Stimulated activated CD8-positive, alpha-beta memory T cell treated with anti-CD3 and anti-CD28 coated beads, Interleukin-7, amount 100 ng/mL, for 1 hour (primary cell): ENCODE measurements around the gene ITIH4.

ENCODE experiments used
- DNase-seq, 2 donors: peaks; one replicate each; pipeline ENCODE4 v3.0.0-alpha.2; 2020; ENCODE audit warnings: low read depth in 2 of 2

Gene ITIH4

GRCh38 chr3:52798376-52798977 is 32.0 kb downstream of the ITIH4 start:
- DNase-seq: no peak

GRCh38 chr3:52796411-52796810 is 34.1 kb downstream of the ITIH4 start:
- DNase-seq: no peak

GRCh38 chr3:52795298-52795900 is 35.1 kb downstream of the ITIH4 start:
- DNase-seq: no peak

- no peak for DNase-seq
Measured at GRCh38 chr3:52794612-52795099, 35.8 kb downstream of the ITIH4 start, which contains the start of gene ITIH3. Gene ITIH3, plus strand, starts transcription at chr3:52794796. Its CDS starts 8 bp downstream, at chr3:52794804.

- no peak for DNase-seq
Measured at GRCh38 chr3:52793702-52794611, 36.5 kb downstream of the ITIH4 start.

GRCh38 chr3:52792961-52793695 is 37.3 kb downstream of the ITIH4 start:
- DNase-seq: no peak

- DNase-seq: no peak
Measured at GRCh38 chr3:52792413-52792812, 38.1 kb downstream of the ITIH4 start.

- no peak for DNase-seq
Measured at GRCh38 chr3:52791928-52792327, 38.5 kb downstream of the ITIH4 start.

- no peak for DNase-seq
Measured at GRCh38 chr3:52791366-52791765, 39.1 kb downstream of the ITIH4 start.

GRCh38 chr3:52790741-52791140 is 39.7 kb downstream of the ITIH4 start:
- no peak for DNase-seq

- no peak for DNase-seq
Measured at GRCh38 chr3:52790337-52790736, 40.1 kb downstream of the ITIH4 start.

- DNase-seq: no peak
Measured at GRCh38 chr3:52789746-52790040, 40.8 kb downstream of the ITIH4 start.

GRCh38 chr3:52788890-52789745 is 41.4 kb downstream of the ITIH4 start:
- no peak for DNase-seq

- DNase-seq: no peak
Measured at GRCh38 chr3:52787672-52788625, 42.5 kb downstream of the ITIH4 start.

GRCh38 chr3:52787246-52787645 is 43.2 kb downstream of the ITIH4 start:
- no peak for DNase-seq

- no peak for DNase-seq
Measured at GRCh38 chr3:52786330-52787215, 43.9 kb downstream of the ITIH4 start.

- no peak for DNase-seq
Measured at GRCh38 chr3:52784931-52785590, 45.4 kb downstream of the ITIH4 start.

GRCh38 chr3:52784021-52784621 is 46.4 kb downstream of the ITIH4 start:
- no peak for DNase-seq
